Psoas muscle (tissue), 8 donors: Measurements from ENCODE around the gene BCL11B. TPM values are rescaled to one million over a fixed set of nuclear protein-coding genes. Genes with fewer than 3 reads are reported as not detected.

Source experiments
- ATAC-seq, 4 donors: fragments of 200-7000 bp; cut with Tn5 transposase; one replicate each; pipeline ENCODE4 v1.9.1; 2020; ENCODE audit warnings: moderate library complexity in 3 of 4, mild to moderate bottlenecking in 2 of 4
- DNase-seq, 2 donors: peaks; one replicate each; pipeline ENCODE4 v3.0.0-alpha.2; 2020
- H3K27ac ChIP-seq: fragments of 200-600 bp; one replicate; pipeline ENCODE4 v1.8.0; 2022
- H3K27me3 ChIP-seq, 3 donors: fragments of 200-600 bp in 1 of 3; one replicate each; pipeline versions ENCODE4 v1.6.1 to v1.8.0; 2013 to 2022; ENCODE audit warnings: low read length in 2 of 3, mild to moderate bottlenecking in 2 of 3, moderate library complexity in 1 of 3; ENCODE audit not compliant: insufficient read depth in 3 of 3
- H3K36me3 ChIP-seq, 2 donors: fragments of 200-600 bp in 1 of 2; one replicate each; pipeline versions ENCODE4 v1.6.1 to v1.8.0; 2013 to 2022; ENCODE audit warnings: low read depth in 1 of 2, mild to moderate bottlenecking in 1 of 2, moderate library complexity in 1 of 2; ENCODE audit not compliant: insufficient read depth in 1 of 2
- H3K4me1 ChIP-seq: fragments of 200-600 bp; one replicate; pipeline ENCODE4 v1.8.0; 2022
- H3K4me3 ChIP-seq: fragments of 200-600 bp; one replicate; pipeline ENCODE4 v1.8.0; 2022; ENCODE audit warnings: mild to moderate bottlenecking
- H3K9me3 ChIP-seq: fragments of 200-600 bp; one replicate; pipeline ENCODE4 v1.8.0; 2022
- CTCF ChIP-seq: fragments of 200-600 bp; IDR thresholded peaks from one replicate; pipeline ENCODE4 v1.8.0; 2022; ENCODE audit warnings: antibody characterized with exemption
- WGBS, 3 donors: extraction: QIAGEN DNeasy Blood & Tissue Kit; methylation state at CpG; one replicate each; pipeline versions ENCODE4 v1.1.6 to v1.1.7; 2013; 5-methylcytosine and 5-hydroxymethylcytosine counted together
- intact Hi-C, 2 donors: fragments of 100-400 bp; cut with DNase I; formaldehyde crosslinking; loops; one replicate each; pipeline versions ENCODE4 v1.11.0 to v1.14.2; 2022
- polyA plus RNA-seq, 3 donors: library from polyadenylated mRNA; stranded (reverse); fragments of 200-250 nt; gene quantifications; one replicate each; pipeline ENCODE4 v1.2.3, GENCODE V29; 2013
- total RNA-seq, 4 donors: library from RNA; stranded (reverse); fragmentation: NEBNext Ultra II Directional in 2 of 4; extraction: Animal tissue kit (Norgen Biotek cat#: 25700) in 2 of 4; gene quantifications; one replicate each; pipeline versions ENCODE4 v1.2.1 to v1.2.4, GENCODE V29; 2021 to 2023
- donor health status: healthy with polysubstance abuse.
- donor health status: DM: no; HTN: no; CAD: no; lungs with moderate emphysema.
- donor health status: Bipolar disorder and iron deficiency.
- donor health status: healthy.
- donor health status: DM: yes; HTN: yes; CAD: no.
- donor health status: DM: no; HTN: no; CAD: no.
- donor health status: DM: no; HTN: no; CAD: no.
- donor health status: DM: yes; HTN: yes; CAD: no.

Gene BCL11B
- total and polyA plus RNA-seq, 7 donors, result 0.01 to 0.34 (median 0.15) TPM; not detected in 2

- Histone ChIP-seq H3K36me3 (no peaks in the 10 kb centered on the region), H3K9me3 (no peaks in the 10 kb centered on the region), H3K27me3 (peaks cover 0 to 50% (median 10%) of the 10 kb centered on the region in 3 donors), H3K4me1 (no peaks in the 10 kb centered on the region), H3K4me3 (no peak overlapping the region), H3K27ac (no peak overlapping the region)
- ATAC-seq, result no peak
- WGBS, 3 donors, result 93 to 94% (median 93%) methylated on average over 6 of the region's 6 CpGs
- DNase-seq, result no peak
- no peak for TF ChIP-seq CTCF
- intact Hi-C loops, result no loop called here
Measured at GRCh38 chr14:99249389-99249788, 22.6 kb downstream of the BCL11B start.

GRCh38 chr14:99248761-99249171, 23.2 kb downstream of the BCL11B start:
- H3K27me3 ChIP-seq, result peaks cover 0 to 49% (median 10%) of the 10 kb centered on the region in 3 donors
- no peaks in the 10 kb centered on the region for H3K9me3 ChIP-seq
- no peak for DNase-seq
- H3K4me3 ChIP-seq, result no peak overlapping the region
- 41 to 57% (median 51%) methylated on average over 5 of the region's 5 CpGs for WGBS, 3 donors
- no peak for ATAC-seq
- intact Hi-C loops, result no loop called here
- no peaks in the 10 kb centered on the region for H3K4me1 ChIP-seq
- H3K27ac ChIP-seq, result no peak overlapping the region
- no peaks in the 10 kb centered on the region for H3K36me3 ChIP-seq
- no peak for TF ChIP-seq CTCF

DNA sequence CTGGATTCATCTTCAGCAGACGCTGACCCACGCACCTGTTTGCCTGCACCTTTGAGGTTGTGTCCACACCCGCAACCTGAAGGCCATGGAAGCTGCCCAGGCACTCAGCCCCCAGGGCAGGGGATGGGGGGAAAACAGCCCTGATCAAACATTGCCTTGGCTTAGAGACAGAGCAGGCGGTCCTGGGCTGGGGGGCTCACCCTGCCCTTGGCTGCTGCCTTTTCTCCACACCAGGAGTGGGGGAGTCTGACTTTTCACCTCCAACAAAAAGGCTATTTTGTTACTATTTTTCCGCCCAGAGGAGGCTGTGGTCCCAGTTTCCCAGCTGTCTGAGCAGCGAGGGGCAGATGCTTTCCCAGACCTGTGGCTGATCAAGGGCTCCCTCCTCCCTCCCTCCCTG, 24.2 kb downstream of the BCL11B start:
- H3K27me3 ChIP-seq, result peaks cover 0 to 49% (median 11%) of the 10 kb centered on the region in 3 donors
- ATAC-seq, result no peak
- intact Hi-C loops, result no loop called here
- no peak overlapping the region for H3K27ac ChIP-seq
- no peaks in the 10 kb centered on the region for H3K9me3 ChIP-seq
- H3K36me3 ChIP-seq, result no peaks in the 10 kb centered on the region
- WGBS, 3 donors, result 69 to 87% (median 77%) methylated on average over 6 of the region's 6 CpGs
- TF ChIP-seq CTCF, result no peak
- no peaks in the 10 kb centered on the region for H3K4me1 ChIP-seq
- H3K4me3 ChIP-seq, result no peak overlapping the region
- no peak for DNase-seq

- intact Hi-C loops, result no loop called here
- Histone ChIP-seq H3K27ac (no peak overlapping the region), H3K4me3 (no peak overlapping the region), H3K9me3 (no peaks in the 10 kb centered on the region), H3K27me3 (peaks cover 0 to 49% (median 11%) of the 10 kb centered on the region in 3 donors), H3K4me1 (no peaks in the 10 kb centered on the region), H3K36me3 (no peaks in the 10 kb centered on the region)
- WGBS, 3 donors, result 35 to 48% (median 37%) methylated on average over 9 of the region's 9 CpGs
- TF ChIP-seq CTCF, result no peak
- ATAC-seq (no peak), DNase-seq (no peak)
Measured at GRCh38 chr14:99247101-99247729, 24.8 kb downstream of the BCL11B start.
